ENCODE results near the gene RLF. TPM values are rescaled to one million over a fixed set of nuclear protein-coding genes. Genes with fewer than 3 reads are reported as not detected.
"Not testable (repeated sequence)": the region's sequence is repeated elsewhere in the genome, so short reads cannot be mapped to it uniquely, and the experiment has no call there.

Gene RLF
- total and polyA plus RNA-seq, 2 donors, result 10.8 to 22.4 TPM

DNA sequence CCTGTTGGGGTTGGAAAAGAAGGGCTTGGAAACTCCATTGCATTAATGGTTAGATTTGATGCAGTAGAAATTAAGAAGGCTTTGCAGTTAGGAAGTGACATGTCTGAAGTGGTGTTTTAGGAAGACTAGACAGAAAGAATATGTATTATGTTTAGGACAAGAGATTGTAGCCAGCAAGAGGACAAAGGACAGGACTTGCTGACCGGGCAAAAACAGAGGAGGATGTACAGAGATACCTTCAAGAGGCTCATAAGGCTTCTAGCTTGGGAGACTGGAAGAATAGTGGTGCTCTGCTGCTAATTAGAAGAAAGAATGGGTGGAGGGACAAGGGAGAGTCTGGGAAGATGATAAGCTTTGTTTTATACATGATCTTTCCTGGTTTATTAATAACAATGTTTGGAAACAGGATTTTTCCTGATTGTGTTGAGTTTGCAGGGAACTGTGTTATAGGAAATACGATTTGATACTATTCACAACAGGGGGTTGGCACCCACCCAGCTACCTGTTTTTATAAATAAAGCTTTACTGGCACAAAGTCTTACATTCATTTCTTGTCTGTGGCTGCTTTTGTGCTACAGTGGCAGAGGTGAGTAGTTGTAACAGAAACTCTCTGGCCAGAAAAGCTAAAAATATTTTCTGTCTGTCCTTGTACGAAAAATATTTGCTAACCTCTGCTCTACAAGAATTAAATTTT is 49.5 kb downstream of the RLF start:
- Histone ChIP-seq H3K27ac (ENCODE audit: low read depth in 1 of 2, low read length in 1 of 2) (no peak overlapping the region), H3K36me3 (ENCODE audit: control insufficient read depth in 2 of 2, insufficient read depth in 2 of 2, low read length in 1 of 2) (peaks cover 21 to 59% of the 10 kb centered on the region in 2 donors)

DNA sequence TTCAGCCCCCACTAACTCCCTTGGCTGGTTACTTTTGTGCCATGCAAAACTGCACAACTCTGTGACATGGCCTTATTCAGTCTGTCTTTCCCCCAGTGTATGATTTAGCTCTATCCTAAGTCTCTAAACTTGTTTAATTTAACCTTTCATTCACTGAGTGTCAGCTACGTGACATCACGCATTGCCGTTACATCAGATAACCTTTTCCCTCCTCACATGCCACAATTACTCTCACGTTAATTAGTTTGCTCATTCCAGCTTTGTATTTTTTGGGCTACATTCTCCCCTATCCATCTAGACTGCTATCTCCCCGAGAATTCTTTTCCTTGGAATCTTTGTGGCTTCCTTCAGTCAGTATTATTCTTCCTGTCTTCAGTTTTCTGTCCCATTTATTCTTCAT is 57.1 kb downstream of the RLF start:
- DNase-seq (ENCODE audit: low read depth in 6 of 9, low spot score in 9 of 9), result no peak
- no peak overlapping the region for H3K27ac ChIP-seq (ENCODE audit: low read depth in 1 of 2, low read length in 1 of 2)
- over 99% methylated on average over 5 of the region's 5 CpGs for WGBS
- no peaks in the 10 kb centered on the region for H3K9me3 ChIP-seq (ENCODE audit: control insufficient read depth in 2 of 2, insufficient read depth in 1 of 2, low read length in 1 of 2)
- peaks cover 4 to 11% of the 10 kb centered on the region in 2 donors for H3K36me3 ChIP-seq (ENCODE audit: control insufficient read depth in 2 of 2, insufficient read depth in 2 of 2, low read length in 1 of 2)
- no peaks in the 10 kb centered on the region for H3K27me3 ChIP-seq (ENCODE audit: control insufficient read depth in 2 of 2, insufficient read depth in 1 of 2, low read length in 1 of 2)
- no peaks in the 10 kb centered on the region for H3K4me1 ChIP-seq (ENCODE audit: control insufficient read depth in 2 of 2, insufficient read depth in 2 of 2, low read length in 2 of 2)
- H3K4me3 ChIP-seq (ENCODE audit: low read length in 2 of 2), result no peak overlapping the region

More for the DNA sequence above, 49.5 kb downstream of the RLF start:
- no peak overlapping the region for H3K4me3 ChIP-seq (ENCODE audit: low read length in 2 of 2)
- DNase-seq (ENCODE audit: low read depth in 6 of 9, low spot score in 9 of 9), result no peak
- no peaks in the 10 kb centered on the region for H3K27me3 ChIP-seq (ENCODE audit: control insufficient read depth in 2 of 2, insufficient read depth in 1 of 2, low read length in 1 of 2)
- no peaks in the 10 kb centered on the region for H3K9me3 ChIP-seq (ENCODE audit: control insufficient read depth in 2 of 2, insufficient read depth in 1 of 2, low read length in 1 of 2)
- 98% methylated on average over 3 of the region's 3 CpGs for WGBS
- H3K4me1 ChIP-seq (ENCODE audit: control insufficient read depth in 2 of 2, insufficient read depth in 2 of 2, low read length in 2 of 2), result no peaks in the 10 kb centered on the region

DNA sequence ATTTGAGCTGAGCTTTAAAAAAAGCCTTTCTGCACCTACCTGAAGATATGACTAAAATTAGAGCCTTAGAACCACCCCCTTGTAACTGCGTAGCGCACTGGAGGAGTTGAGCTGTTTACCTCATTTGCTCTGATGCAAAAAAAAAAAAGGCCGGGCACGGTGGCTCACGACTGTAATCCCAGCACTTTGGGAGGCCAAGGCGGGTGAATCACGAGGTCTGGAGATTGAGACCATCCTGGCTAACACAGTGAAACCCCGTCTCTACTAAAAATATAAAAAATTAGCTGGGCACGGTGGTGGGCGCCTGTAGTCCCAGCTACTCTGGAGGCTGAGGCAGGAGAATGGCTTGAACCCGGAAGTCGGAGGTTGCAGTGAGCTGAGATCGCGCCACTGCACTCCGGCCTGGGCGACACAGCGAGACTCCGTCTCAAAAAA is 60.3 kb downstream of the RLF start:
- peaks cover 4 to 25% of the 10 kb centered on the region in 2 donors for H3K36me3 ChIP-seq (ENCODE audit: control insufficient read depth in 2 of 2, insufficient read depth in 2 of 2, low read length in 1 of 2)
- 98% methylated on average over 18 of the region's 18 CpGs for WGBS
- not testable (repeated sequence) for DNase-seq (ENCODE audit: low read depth in 6 of 9, low spot score in 9 of 9)

DNA sequence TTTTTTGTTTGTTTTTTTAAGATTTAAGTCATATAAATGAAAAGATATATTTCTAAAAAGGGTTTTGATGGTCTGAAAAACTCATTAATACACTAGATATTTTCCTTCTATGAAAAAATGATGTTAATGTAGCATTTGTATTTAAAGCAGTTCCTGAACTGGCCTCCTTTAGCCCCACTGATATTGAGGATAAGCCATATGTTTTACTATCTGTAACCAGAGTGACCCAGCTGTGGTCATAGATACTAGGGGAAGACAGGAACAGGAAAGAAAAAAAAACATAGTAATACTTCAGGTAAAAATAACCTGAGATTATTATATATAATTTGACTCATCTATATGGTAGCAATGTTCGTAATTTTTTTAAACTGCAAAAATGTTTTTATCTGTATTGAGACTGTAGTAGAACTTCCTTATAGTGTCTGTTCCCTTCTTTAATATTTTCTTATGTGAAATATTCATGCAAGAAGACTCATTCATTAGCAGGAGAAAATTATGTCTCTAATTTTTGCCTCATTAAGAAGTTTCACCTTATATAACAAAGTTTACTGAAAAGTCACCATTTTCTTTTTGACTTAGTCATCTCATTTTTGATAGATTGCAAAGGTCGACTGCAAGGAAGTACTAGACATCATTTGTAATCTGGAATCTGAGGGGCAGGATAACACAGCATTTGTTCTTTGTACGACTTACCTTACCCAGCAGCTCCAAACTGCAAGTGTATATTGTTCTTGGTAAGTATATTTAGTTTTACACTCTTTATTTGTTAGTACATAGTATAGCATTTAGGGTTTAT is 61.0 kb downstream of the RLF start:
- Histone ChIP-seq H3K4me3 (ENCODE audit: low read length in 2 of 2) (no peak overlapping the region), H3K27me3 (ENCODE audit: control insufficient read depth in 2 of 2, insufficient read depth in 1 of 2, low read length in 1 of 2) (no peaks in the 10 kb centered on the region), H3K4me1 (ENCODE audit: control insufficient read depth in 2 of 2, insufficient read depth in 2 of 2, low read length in 2 of 2) (no peaks in the 10 kb centered on the region), H3K9me3 (ENCODE audit: control insufficient read depth in 2 of 2, insufficient read depth in 1 of 2, low read length in 1 of 2) (no peaks in the 10 kb centered on the region), H3K27ac (ENCODE audit: low read depth in 1 of 2, low read length in 1 of 2) (no peak overlapping the region), H3K36me3 (ENCODE audit: control insufficient read depth in 2 of 2, insufficient read depth in 2 of 2, low read length in 1 of 2) (peaks cover 3 to 19% of the 10 kb centered on the region in 2 donors)
- DNase-seq (ENCODE audit: low read depth in 6 of 9, low spot score in 9 of 9), result no peak
- 96% methylated on average over 3 of the region's 3 CpGs for WGBS

More for the DNA sequence above, 60.3 kb downstream of the RLF start:
- H3K9me3 ChIP-seq (ENCODE audit: control insufficient read depth in 2 of 2, insufficient read depth in 1 of 2, low read length in 1 of 2); H3K27ac ChIP-seq (ENCODE audit: low read depth in 1 of 2, low read length in 1 of 2); H3K27me3 ChIP-seq (ENCODE audit: control insufficient read depth in 2 of 2, insufficient read depth in 1 of 2, low read length in 1 of 2); H3K4me3 ChIP-seq (ENCODE audit: low read length in 2 of 2); H3K4me1 ChIP-seq (ENCODE audit: control insufficient read depth in 2 of 2, insufficient read depth in 2 of 2, low read length in 2 of 2): not testable (repeated sequence)

DNA sequence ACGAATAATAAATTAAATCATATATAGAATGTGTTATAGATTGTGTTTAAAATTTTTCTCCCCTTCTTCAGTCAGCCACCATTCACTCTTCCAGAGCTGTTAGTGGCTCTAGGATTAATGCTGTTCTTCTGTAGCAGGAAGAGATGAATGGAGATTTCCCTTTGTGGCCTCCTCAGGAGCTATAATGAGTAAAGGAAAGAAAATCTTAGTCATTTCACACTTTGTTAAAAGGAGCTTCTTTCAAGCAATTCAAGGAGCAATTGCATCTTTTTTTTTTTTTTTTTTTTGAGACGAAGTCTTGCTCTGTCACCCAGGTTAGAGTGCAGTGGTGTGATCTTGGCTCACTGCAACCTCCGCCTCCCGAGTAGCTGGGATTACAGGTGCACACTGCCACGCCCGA is 62.9 kb downstream of the RLF start:
- Histone ChIP-seq H3K27ac (ENCODE audit: low read depth in 1 of 2, low read length in 1 of 2) (no peak overlapping the region), H3K4me3 (ENCODE audit: low read length in 2 of 2) (no peak overlapping the region), H3K36me3 (ENCODE audit: control insufficient read depth in 2 of 2, insufficient read depth in 2 of 2, low read length in 1 of 2) (peaks cover 0 to 23% of the 10 kb centered on the region in 2 donors), H3K9me3 (ENCODE audit: control insufficient read depth in 2 of 2, insufficient read depth in 1 of 2, low read length in 1 of 2) (no peaks in the 10 kb centered on the region), H3K4me1 (ENCODE audit: control insufficient read depth in 2 of 2, insufficient read depth in 2 of 2, low read length in 2 of 2) (no peaks in the 10 kb centered on the region), H3K27me3 (ENCODE audit: control insufficient read depth in 2 of 2, insufficient read depth in 1 of 2, low read length in 1 of 2) (no peaks in the 10 kb centered on the region)
- no peak for DNase-seq (ENCODE audit: low read depth in 6 of 9, low spot score in 9 of 9)
- WGBS, result 98% methylated on average over 6 of the region's 6 CpGs

DNA sequence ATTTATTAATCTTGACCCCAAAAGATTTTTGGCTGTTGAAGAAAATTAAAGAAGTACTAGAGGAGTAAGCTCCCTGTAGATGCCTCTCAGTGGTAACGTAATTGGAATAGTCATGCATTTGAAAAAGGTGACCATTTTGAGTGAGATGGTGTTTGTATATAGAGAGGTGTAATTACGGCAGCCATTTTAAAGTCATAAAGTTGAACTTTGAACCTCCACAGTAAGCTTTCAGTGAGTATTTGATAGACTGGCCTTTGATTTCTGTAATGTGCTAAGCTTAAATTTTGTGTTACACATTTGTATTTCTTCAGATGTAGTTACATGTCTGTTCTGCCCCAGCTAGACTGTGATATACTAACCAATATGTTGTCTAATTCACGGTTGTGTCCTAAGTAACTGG is 65.0 kb downstream of the RLF start:
- H3K4me3 ChIP-seq (ENCODE audit: low read length in 2 of 2), result no peak overlapping the region
- no peak for DNase-seq (ENCODE audit: low read depth in 6 of 9, low spot score in 9 of 9)
- peaks cover 0 to 26% of the 10 kb centered on the region in 2 donors for H3K36me3 ChIP-seq (ENCODE audit: control insufficient read depth in 2 of 2, insufficient read depth in 2 of 2, low read length in 1 of 2)
- no peaks in the 10 kb centered on the region for H3K27me3 ChIP-seq (ENCODE audit: control insufficient read depth in 2 of 2, insufficient read depth in 1 of 2, low read length in 1 of 2)
- 82% methylated on average over 3 of the region's 3 CpGs for WGBS
- no peaks in the 10 kb centered on the region for H3K9me3 ChIP-seq (ENCODE audit: control insufficient read depth in 2 of 2, insufficient read depth in 1 of 2, low read length in 1 of 2)
- H3K4me1 ChIP-seq (ENCODE audit: control insufficient read depth in 2 of 2, insufficient read depth in 2 of 2, low read length in 2 of 2), result no peaks in the 10 kb centered on the region
- H3K27ac ChIP-seq (ENCODE audit: low read depth in 1 of 2, low read length in 1 of 2), result no peak overlapping the region

DNA sequence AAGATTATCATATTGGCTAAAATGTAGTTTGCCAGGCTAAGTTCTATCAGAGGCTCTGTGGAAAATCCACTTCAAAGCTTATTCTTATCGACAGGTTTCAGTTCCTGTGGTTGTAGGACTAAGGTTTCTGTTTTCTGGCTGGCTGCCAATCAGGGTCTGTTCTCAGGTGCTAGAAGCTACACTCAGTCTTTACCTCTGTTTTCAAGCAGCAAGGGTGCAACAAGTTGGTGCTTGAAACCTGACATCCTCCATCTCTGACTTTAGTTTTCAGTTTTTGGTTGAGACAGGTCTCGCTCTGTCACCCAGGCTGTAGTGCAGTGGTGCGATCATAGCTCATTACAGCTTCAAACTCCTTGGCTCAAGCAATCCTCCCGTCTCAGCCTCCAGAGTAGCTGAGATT is 71.3 kb downstream of the RLF start:
- WGBS, result 67% methylated on average over 4 of the region's 4 CpGs
- Histone ChIP-seq H3K4me1 (ENCODE audit: control insufficient read depth in 2 of 2, insufficient read depth in 2 of 2, low read length in 2 of 2) (no peaks in the 10 kb centered on the region), H3K4me3 (ENCODE audit: low read length in 2 of 2) (no peak overlapping the region), H3K27ac (ENCODE audit: low read depth in 1 of 2, low read length in 1 of 2) (no peak overlapping the region), H3K36me3 (ENCODE audit: control insufficient read depth in 2 of 2, insufficient read depth in 2 of 2, low read length in 1 of 2) (peaks cover 24 to 61% of the 10 kb centered on the region in 2 donors), H3K9me3 (ENCODE audit: control insufficient read depth in 2 of 2, insufficient read depth in 1 of 2, low read length in 1 of 2) (no peaks in the 10 kb centered on the region), H3K27me3 (ENCODE audit: control insufficient read depth in 2 of 2, insufficient read depth in 1 of 2, low read length in 1 of 2) (no peaks in the 10 kb centered on the region)
- DNase-seq (ENCODE audit: low read depth in 6 of 9, low spot score in 9 of 9), result peak in 8 of 9 donors; percentile 11 to 72 (median 28)

DNA sequence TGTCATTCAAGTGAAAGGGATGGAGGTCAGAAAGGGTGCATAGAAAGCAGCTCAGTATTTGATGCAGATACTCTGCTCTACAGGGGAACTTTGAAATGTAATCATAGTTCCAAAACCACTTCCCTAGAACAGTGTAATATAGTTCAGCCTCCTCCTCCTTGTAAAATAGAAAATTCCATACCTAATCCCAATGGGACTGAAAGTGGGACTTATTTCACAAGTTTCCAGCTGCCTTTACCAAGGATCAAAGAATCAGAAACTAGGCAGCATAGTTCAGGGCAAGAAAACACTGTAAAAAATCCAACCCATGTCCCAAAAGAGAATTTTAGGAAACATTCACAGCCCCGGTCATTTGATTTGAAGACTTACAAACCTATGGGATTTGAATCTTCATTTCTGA is 78.4 kb downstream of the RLF start:
- no peaks in the 10 kb centered on the region for H3K4me1 ChIP-seq (ENCODE audit: control insufficient read depth in 2 of 2, insufficient read depth in 2 of 2, low read length in 2 of 2)
- no peak overlapping the region for H3K27ac ChIP-seq (ENCODE audit: low read depth in 1 of 2, low read length in 1 of 2)
- H3K27me3 ChIP-seq (ENCODE audit: control insufficient read depth in 2 of 2, insufficient read depth in 1 of 2, low read length in 1 of 2), result no peaks in the 10 kb centered on the region
- no peak overlapping the region for H3K4me3 ChIP-seq (ENCODE audit: low read length in 2 of 2)
- 98% methylated on average over 1 of the region's 1 CpG for WGBS
- no peaks in the 10 kb centered on the region for H3K9me3 ChIP-seq (ENCODE audit: control insufficient read depth in 2 of 2, insufficient read depth in 1 of 2, low read length in 1 of 2)
- no peak for DNase-seq (ENCODE audit: low read depth in 6 of 9, low spot score in 9 of 9)
- peaks cover 23 to 43% of the 10 kb centered on the region in 2 donors for H3K36me3 ChIP-seq (ENCODE audit: control insufficient read depth in 2 of 2, insufficient read depth in 2 of 2, low read length in 1 of 2)

DNA sequence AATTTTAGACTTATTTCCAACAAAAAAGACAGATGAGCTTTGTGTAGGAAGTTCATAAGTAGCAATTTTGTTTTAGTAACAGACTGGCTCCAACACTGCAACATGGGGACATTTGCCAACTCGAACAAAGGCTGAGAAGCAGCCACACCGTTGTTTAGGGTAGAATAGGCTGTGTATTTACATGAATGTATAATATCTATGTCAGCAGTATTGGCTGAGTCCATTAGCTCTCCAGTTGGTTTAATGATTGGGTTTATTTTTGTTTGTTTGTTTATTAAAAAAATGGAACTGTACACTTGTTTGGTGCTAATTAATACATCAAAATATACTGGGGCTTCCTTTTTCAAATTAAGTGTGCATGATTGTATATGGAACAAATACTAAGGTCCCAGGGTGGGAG is 79.2 kb downstream of the RLF start:
- WGBS, result 98% methylated on average over 2 of the region's 2 CpGs
- Histone ChIP-seq H3K9me3 (ENCODE audit: control insufficient read depth in 2 of 2, insufficient read depth in 1 of 2, low read length in 1 of 2) (no peaks in the 10 kb centered on the region), H3K27me3 (ENCODE audit: control insufficient read depth in 2 of 2, insufficient read depth in 1 of 2, low read length in 1 of 2) (no peaks in the 10 kb centered on the region), H3K4me3 (ENCODE audit: low read length in 2 of 2) (no peak overlapping the region), H3K27ac (ENCODE audit: low read depth in 1 of 2, low read length in 1 of 2) (no peak overlapping the region), H3K4me1 (ENCODE audit: control insufficient read depth in 2 of 2, insufficient read depth in 2 of 2, low read length in 2 of 2) (no peaks in the 10 kb centered on the region), H3K36me3 (ENCODE audit: control insufficient read depth in 2 of 2, insufficient read depth in 2 of 2, low read length in 1 of 2) (peaks cover 23 to 37% of the 10 kb centered on the region in 2 donors)
- no peak for DNase-seq (ENCODE audit: low read depth in 6 of 9, low spot score in 9 of 9)
